Spleen (tissue), 11 donors: ENCODE measurements around the gene TTC7B. TPM values are rescaled to one million over a fixed set of nuclear protein-coding genes. Genes with fewer than 3 reads are reported as not detected.

ENCODE experiments used
- DNase-seq: peaks from one replicate; pipeline ENCODE4 v3.0.0-alpha.2; 2020
- H3K27ac ChIP-seq, 8 donors: fragments of 200-600 bp; sonication (generic) in 7 of 8; 1 replicate in 4 of 8; 2 replicates in 4 of 8; pipeline versions ENCODE4 v1.5.0 to v1.8.0; 2016 to 2021; ENCODE audit warnings: inconsistent platforms in 4 of 8, mild to moderate bottlenecking in 4 of 8, moderate library complexity in 1 of 8
- H3K27me3 ChIP-seq, 7 donors: fragments of 200-600 bp; sonication (generic) in 6 of 7; replicated peaks in 1 of 7; 1 replicate in 4 of 7; 2 replicates in 3 of 7; pipeline versions ENCODE4 v1.5.0 to v1.8.0; 2016 to 2021; ENCODE audit warnings: inconsistent platforms in 3 of 7, mild to moderate bottlenecking in 1 of 7
- H3K36me3 ChIP-seq, 6 donors: fragments of 200-600 bp; sonication (generic) in 5 of 6; 1 replicate in 4 of 6; 2 replicates in 2 of 6; pipeline versions ENCODE4 v1.5.0 to v1.8.0; 2016 to 2021; ENCODE audit warnings: inconsistent platforms in 2 of 6
- H3K4me1 ChIP-seq, 6 donors: fragments of 200-600 bp; sonication (generic) in 5 of 6; 1 replicate in 3 of 6; 2 replicates in 3 of 6; pipeline versions ENCODE4 v1.5.0 to v1.8.0; 2016 to 2021; ENCODE audit warnings: inconsistent platforms in 3 of 6
- H3K4me3 ChIP-seq, 8 donors: fragments of 200-600 bp; sonication (generic) in 7 of 8; 1 replicate in 4 of 8; 2 replicates in 4 of 8; pipeline versions ENCODE4 v1.5.0 to v1.8.0; 2016 to 2021; ENCODE audit warnings: inconsistent platforms in 4 of 8, mild to moderate bottlenecking in 4 of 8, moderate library complexity in 2 of 8
- H3K9me3 ChIP-seq, 8 donors: fragments of 200-600 bp; sonication (generic) in 7 of 8; 1 replicate in 4 of 8; 2 replicates in 4 of 8; pipeline versions ENCODE4 v1.5.0 to v1.8.0; 2016 to 2021; ENCODE audit warnings: inconsistent platforms in 4 of 8
- CTCF ChIP-seq, 11 experiments: fragments of 200-600 bp in 7 of 11; fragments of 450-650 bp in 4 of 11; sonication (generic) in 4 of 11; IDR thresholded peaks in 8 of 11; conservative IDR thresholded peaks in 3 of 11; 1 replicate in 7 of 11; 2 replicates in 4 of 11; pipeline versions ENCODE4 v1.4.0 to v1.8.0; 2016 to 2021; ENCODE audit warnings: antibody characterized with exemption in 11 of 11, inconsistent platforms in 4 of 11, mild to moderate bottlenecking in 1 of 11
- POLR2A ChIP-seq, 3 donors: fragments of 450-650 bp; IDR thresholded peaks; one replicate each; pipeline ENCODE4 v1.5.1; 2017; ENCODE audit warnings: antibody characterized with exemption in 3 of 3, mild to moderate bottlenecking in 1 of 3
- POLR2AphosphoS5 ChIP-seq, 3 donors: sonication (generic); formaldehyde crosslinking; IDR thresholded peaks; one replicate each; pipeline ENCODE4 v1.5.1; 2017; ENCODE audit warnings: antibody characterized with exemption in 3 of 3
- WGBS, 5 donors: extraction: QIAGEN DNeasy Blood & Tissue Kit in 3 of 5; methylation state at CpG; one replicate each; pipeline versions ENCODE4 v1.1.5 to v1.1.7; 2013 to 2018; 5-methylcytosine and 5-hydroxymethylcytosine counted together
- intact Hi-C: fragments of 100-400 bp; cut with DNase I; formaldehyde crosslinking; loops from one replicate; pipeline ENCODE4 v1.15.0; 2023; ENCODE audit warnings: low total_unique reads
- polyA plus RNA-seq, 3 donors: library from polyadenylated mRNA; stranded (reverse); fragments of 200-250 nt; gene quantifications; one replicate each; pipeline ENCODE4 v1.2.1, GENCODE V29; 2013
- total RNA-seq, 7 donors: library from RNA; depleted of rRNA in 3 of 7; stranded (reverse); fragments of >200 nt in 3 of 7; fragmentation: NEBNext Ultra II Directional in 4 of 7; extraction: Animal tissue kit (Norgen Biotek cat#: 25700) in 4 of 7; gene quantifications; one replicate each; pipeline versions ENCODE4 v1.1.0 to v1.2.1, GENCODE V29; 2016 to 2021
- donor health status: healthy with polysubstance abuse.
- donor health status: DM: no; HTN: no; CAD: no; lungs with moderate emphysema.
- donor health status: DM: no; HTN: no; CAD: no.
- donor health status: Bipolar disorder and iron deficiency.
- donor health status: healthy.
- donor health status: DM: no; HTN: no; CAD: no.
- donor health status: DM: yes; HTN: yes; CAD: no.

Gene TTC7B
- total and polyA plus RNA-seq, 10 donors, result 6.6 to 98.4 (median 62.6) TPM

GRCh38 chr14:90795744-90796143 lies 20.5 kb downstream of the TTC7B start:
- no peaks in the 10 kb centered on the region for H3K27me3 ChIP-seq
- H3K27ac ChIP-seq, result peak overlapping the region in 2 of 8 donors; percentile 55 to 74
- intact Hi-C loops, result no loop called here
- WGBS, 5 donors, result 66 to 81% (median 76%) methylated on average over 8 of the region's 8 CpGs
- peaks cover 0 to 32% (median 21%) of the 10 kb centered on the region in 6 donors for H3K4me1 ChIP-seq
- DNase-seq, result no peak
- H3K4me3 ChIP-seq, result no peak overlapping the region
- H3K36me3 ChIP-seq, result no peaks in the 10 kb centered on the region
- no peaks in the 10 kb centered on the region for H3K9me3 ChIP-seq
- TF ChIP-seq POLR2A (IDR thresholded peaks at IDR 0.05) (no peak), CTCF (IDR thresholded peaks at IDR 0.05 in 8 of 11, conservative IDR thresholded peaks at IDR 0.05 in 3 of 11) (no peak), POLR2AphosphoS5 (IDR thresholded peaks at IDR 0.05) (no peak)

GRCh38 chr14:90791486-90791885 lies 24.7 kb downstream of the TTC7B start:
- intact Hi-C loops, result no loop called here

GRCh38 chr14:90788031-90788430 lies 28.2 kb downstream of the TTC7B start:
- 37 to 71% (median 41%) methylated on average over 7 of the region's 7 CpGs for WGBS, 5 donors
- peaks cover 0 to 11% (median 4%) of the 10 kb centered on the region in 6 donors for H3K4me1 ChIP-seq
- H3K27ac ChIP-seq, result peak overlapping the region in 2 of 8 donors; percentile 34 to 58
- H3K4me3 ChIP-seq, result no peak overlapping the region
- intact Hi-C loops, result no loop called here
- H3K36me3 ChIP-seq, result peaks cover 0 to 28% (median 0%) of the 10 kb centered on the region in 6 donors
- TF ChIP-seq POLR2A (IDR thresholded peaks at IDR 0.05), result no peak
- TF ChIP-seq POLR2AphosphoS5 (IDR thresholded peaks at IDR 0.05), result peak in 2 of 3 donors; percentile 45 to 55
- TF ChIP-seq CTCF (IDR thresholded peaks at IDR 0.05 in 8 of 11, conservative IDR thresholded peaks at IDR 0.05 in 3 of 11), result no peak
- peak; percentile 59 for DNase-seq
- no peaks in the 10 kb centered on the region for H3K27me3 ChIP-seq
- H3K9me3 ChIP-seq, result no peaks in the 10 kb centered on the region

More at GRCh38 chr14:90791486-90791885, 24.7 kb downstream of the TTC7B start:
- Histone ChIP-seq H3K27ac (no peak overlapping the region), H3K27me3 (no peaks in the 10 kb centered on the region), H3K36me3 (no peaks in the 10 kb centered on the region), H3K9me3 (no peaks in the 10 kb centered on the region), H3K4me1 (peaks cover 0 to 26% (median 14%) of the 10 kb centered on the region in 6 donors), H3K4me3 (no peak overlapping the region)
- TF ChIP-seq POLR2AphosphoS5 (IDR thresholded peaks at IDR 0.05) (no peak), POLR2A (IDR thresholded peaks at IDR 0.05) (no peak), CTCF (IDR thresholded peaks at IDR 0.05 in 8 of 11, conservative IDR thresholded peaks at IDR 0.05 in 3 of 11) (no peak)
- 91 to 96% (median 93%) methylated on average over 10 to 12 of the region's 12 CpGs for WGBS, 5 donors
- peak; percentile 63 for DNase-seq

- 90 to 96% (median 92%) methylated on average over 12 to 15 of the region's 15 CpGs for WGBS, 5 donors
- TF ChIP-seq POLR2A (IDR thresholded peaks at IDR 0.05) (no peak), POLR2AphosphoS5 (IDR thresholded peaks at IDR 0.05) (no peak), CTCF (IDR thresholded peaks at IDR 0.05 in 8 of 11, conservative IDR thresholded peaks at IDR 0.05 in 3 of 11) (no peak)
- Histone ChIP-seq H3K9me3 (no peaks in the 10 kb centered on the region), H3K4me3 (no peak overlapping the region), H3K27ac (peak overlapping the region in 1 of 8 donors; percentile 59), H3K36me3 (peaks cover 0 to 40% (median 0%) of the 10 kb centered on the region in 6 donors), H3K27me3 (no peaks in the 10 kb centered on the region), H3K4me1 (peaks cover 0 to 11% (median 4%) of the 10 kb centered on the region in 6 donors)
- no peak for DNase-seq
- intact Hi-C loops, result no loop called here
Measured at GRCh38 chr14:90785876-90786450, 30.3 kb downstream of the TTC7B start.
